Stimulated activated CD4-positive, alpha-beta T cell treated with anti-CD3 and anti-CD28 coated beads, Interleukin-1b, Interleukin-23, amount 100 ng/mL, for 4 hours (primary cell): ENCODE results near the gene PCDHA10.
"Not testable (repeated sequence)": the region's sequence is repeated elsewhere in the genome, so short reads cannot be mapped to it uniquely, and the experiment has no call there.

Experiments
- DNase-seq, 2 donors: peaks; one replicate each; pipeline ENCODE4 v3.0.0-alpha.2; 2020; ENCODE audit warnings: low read depth in 2 of 2

Gene PCDHA10

GRCh38 chr5:140840978-140841962, 14.4 kb upstream of the PCDHA10 start, which contains the start of gene PCDHA8:
PCDHA8 (plus strand) TSS chr5:140841187; CDS start chr5:140841322, 135 bp downstream.
- no peak for DNase-seq

- DNase-seq = no peak
These were observed 12.6 kb upstream of the PCDHA10 start for GRCh38 chr5:140842798-140843733.

- not testable (repeated sequence) for DNase-seq
These were observed 7.3 kb upstream of the PCDHA10 start, which contains the start of gene PCDHA9 for GRCh38 chr5:140848139-140849102. PCDHA9 (plus strand) TSS chr5:140848382; CDS start chr5:140848496, 114 bp downstream.

- not testable (repeated sequence) for DNase-seq
These were observed 5.7 kb upstream of the PCDHA10 start for GRCh38 chr5:140849831-140850634.

- no peak for DNase-seq
These were observed 1.7 kb downstream of the PCDHA10 start for GRCh38 chr5:140857177-140857986.

- no peak for DNase-seq
These were observed 2.2 kb downstream of the PCDHA10 start for GRCh38 chr5:140857987-140858240.

GRCh38 chr5:140862441-140863295, 7.0 kb downstream of the PCDHA10 start:
- no peak for DNase-seq

- no peak for DNase-seq
These were observed 13.2 kb downstream of the PCDHA10 start, which contains the start of gene PCDHA11 for GRCh38 chr5:140868721-140869554. PCDHA11 (plus strand) TSS chr5:140868957; CDS start chr5:140869104, 147 bp downstream.

GRCh38 chr5:140869555-140869886, 13.8 kb downstream of the PCDHA10 start:
- DNase-seq = no peak

GRCh38 chr5:140870221-140871201, 14.8 kb downstream of the PCDHA10 start:
- DNase-seq = no peak

- DNase-seq = no peak
These were observed 19.7 kb downstream of the PCDHA10 start, which contains the start of gene PCDHA12 for GRCh38 chr5:140875085-140876065. PCDHA12 (plus strand) TSS chr5:140875308; CDS start chr5:140875473, 165 bp downstream.

GRCh38 chr5:140876541-140877261, 21.0 kb downstream of the PCDHA10 start:
- not testable (repeated sequence) for DNase-seq

GRCh38 chr5:140877262-140877581, 21.5 kb downstream of the PCDHA10 start:
- no peak for DNase-seq

GRCh38 chr5:140881889-140882590, 26.3 kb downstream of the PCDHA10 start, which contains the start of gene PCDHA13:
PCDHA13 (plus strand) TSS chr5:140882124; CDS start chr5:140882269, 145 bp downstream.
- DNase-seq = no peak
